Stimulated activated CD8-positive, alpha-beta memory T cell treated with anti-CD3 and anti-CD28 coated beads, Interleukin-12 subunit alpha, Interleukin-12 subunit beta, amount 100 ng/mL, for 24 hours (primary cell): ENCODE measurements around the gene ZIC3.

ENCODE experiments used
- DNase-seq: peaks from one replicate; pipeline ENCODE4 v3.0.0-alpha.2; 2020; ENCODE audit errors: extremely low read depth

ZIC3 gene

GRCh38 chrX:137574102-137574783 is 8.3 kb downstream of the ZIC3 start:
- DNase-seq: no peak

DNA sequence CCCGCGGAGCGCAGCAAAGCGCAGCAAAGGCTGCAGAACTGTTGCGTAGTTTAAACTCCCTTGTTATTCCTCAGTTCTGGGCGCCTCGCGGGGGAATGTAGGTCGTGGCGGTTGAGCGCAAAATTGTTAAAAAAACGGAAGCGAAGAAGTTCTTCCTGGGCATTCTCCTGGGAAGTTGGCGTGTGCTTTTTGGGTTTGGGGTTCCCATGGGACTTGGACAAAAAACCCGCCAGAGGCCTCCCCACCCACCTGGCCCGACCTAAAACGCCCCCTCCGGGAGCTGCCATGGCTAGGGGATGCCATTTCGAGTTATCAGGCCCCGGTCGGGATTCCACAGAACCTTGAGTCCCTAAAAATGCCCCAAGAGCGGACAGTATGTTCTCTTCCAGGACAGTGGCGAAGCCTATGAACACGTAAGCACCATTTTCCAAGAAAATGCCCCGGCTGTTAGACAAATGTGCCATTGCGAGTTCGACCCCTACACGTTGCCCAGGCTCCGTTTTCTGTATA is 8.9 kb downstream of the ZIC3 start:
- DNase-seq: no peak

- DNase-seq: no peak
Observed at GRCh38 chrX:137575596-137576255, 9.8 kb downstream of the ZIC3 start.

DNA sequence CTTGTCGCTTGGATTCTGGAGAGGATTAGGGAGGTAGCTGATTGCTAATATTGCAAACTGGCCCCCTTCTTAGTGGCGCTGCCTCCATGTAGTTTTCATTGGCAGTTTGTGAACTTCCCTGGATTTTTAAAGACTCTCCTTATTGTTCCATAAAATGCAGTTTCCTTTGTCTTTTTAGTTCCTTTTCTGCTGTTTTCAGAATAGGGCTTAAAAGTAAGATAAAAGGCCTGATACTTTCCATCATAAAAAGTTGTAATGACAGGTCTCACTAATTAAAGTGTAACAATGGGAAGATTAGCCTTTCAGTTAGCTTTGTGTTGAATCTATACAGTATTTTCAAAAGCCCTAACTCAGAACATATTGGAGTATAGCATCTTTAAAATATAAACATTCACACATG is 21.2 kb downstream of the ZIC3 start:
- no peak for DNase-seq

- DNase-seq: no peak
Observed at GRCh38 chrX:137600769-137601168, 34.8 kb downstream of the ZIC3 start.
